Nephron (organoid): ENCODE results near the gene KCND3.

Experiments used
- H3K27ac Mint-ChIP-seq, 3 experiments: 2 replicates each; pipeline ENCODE4 v1.8.0; 2020; ENCODE audit warnings: mixed read lengths in 3 of 3, mild to moderate bottlenecking in 2 of 3, moderate library complexity in 1 of 3
- H3K27me3 Mint-ChIP-seq: 2 replicates; pipeline ENCODE4 v1.8.0; 2021; ENCODE audit warnings: low read depth, mild to moderate bottlenecking, moderate library complexity, mixed read lengths
- H3K36me3 Mint-ChIP-seq: 2 replicates; pipeline ENCODE4 v1.8.0; 2020; ENCODE audit warnings: low read depth, mixed read lengths
- H3K4me1 Mint-ChIP-seq: 2 replicates; pipeline ENCODE4 v1.8.0; 2020; ENCODE audit warnings: mixed read lengths
- H3K4me3 Mint-ChIP-seq, 3 experiments: 2 replicates each; pipeline ENCODE4 v1.8.0; 2020; ENCODE audit warnings: mild to moderate bottlenecking in 3 of 3, mixed read lengths in 3 of 3, moderate library complexity in 2 of 3
- H3K9me3 Mint-ChIP-seq: 2 replicates; pipeline ENCODE4 v1.8.0; 2020; ENCODE audit warnings: mixed read lengths
- CTCF ChIP-seq, 3 experiments: fragments of 200-600 bp; sonication (generic); IDR thresholded peaks; one replicate each; pipeline ENCODE4 v1.5.0; 2021; ENCODE audit warnings: antibody characterized with exemption in 3 of 3; ENCODE audit not compliant: unreplicated experiment in 3 of 3

The KCND3 gene

DNA sequence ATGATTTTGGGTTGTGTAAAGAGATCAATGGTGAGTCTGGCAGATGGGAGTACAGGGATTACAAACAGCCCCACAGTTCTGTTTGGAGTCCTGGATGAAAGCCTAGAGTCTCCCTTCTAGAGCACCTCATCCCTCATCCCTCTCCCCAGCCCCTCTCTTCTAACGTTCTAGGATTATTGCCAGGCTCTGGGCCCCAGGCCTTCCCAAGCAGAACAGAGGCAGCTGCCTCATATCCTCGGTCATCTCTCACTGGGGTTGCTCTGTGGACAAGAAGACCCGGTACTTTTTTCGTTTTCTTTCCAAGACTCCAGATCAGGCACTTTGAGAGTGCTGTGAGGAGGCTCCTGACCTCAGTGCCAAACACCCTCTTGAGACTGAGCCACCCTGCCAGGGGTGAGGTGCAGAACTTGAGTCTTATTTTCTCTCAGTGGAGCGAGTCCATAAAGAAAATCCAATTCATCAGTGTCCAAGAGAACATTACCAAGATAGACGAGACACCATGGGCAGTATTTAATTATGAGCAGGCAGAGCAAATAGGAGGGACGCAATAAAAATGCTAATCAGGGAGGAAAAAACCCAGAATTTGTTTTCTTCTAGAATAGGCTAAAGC lies 17.1 kb upstream of the KCND3 start:
- no peak for TF ChIP-seq CTCF (IDR thresholded peaks at IDR 0.05; ENCODE audit: unreplicated experiment in 3 of 3)
- Mint-ChIP-seq H3K4me1 (no peaks in the 10 kb centered on the region), H3K27me3 (peaks cover 35% of the 10 kb centered on the region), H3K27ac (no peak overlapping the region), H3K9me3 (no peaks in the 10 kb centered on the region), H3K36me3 (no peaks in the 10 kb centered on the region), H3K4me3 (no peak overlapping the region)

GRCh38 chr1:112004076-112004475 lies 14.6 kb upstream of the KCND3 start:
- H3K9me3 Mint-ChIP-seq: no peaks in the 10 kb centered on the region
- peaks cover 43% of the 10 kb centered on the region for H3K27me3 Mint-ChIP-seq
- no peak overlapping the region for H3K27ac Mint-ChIP-seq
- no peak overlapping the region for H3K4me3 Mint-ChIP-seq
- H3K4me1 Mint-ChIP-seq: no peaks in the 10 kb centered on the region
- TF ChIP-seq CTCF (IDR thresholded peaks at IDR 0.05; ENCODE audit: unreplicated experiment in 3 of 3): no peak
- no peaks in the 10 kb centered on the region for H3K36me3 Mint-ChIP-seq

- TF ChIP-seq CTCF (IDR thresholded peaks at IDR 0.05; ENCODE audit: unreplicated experiment in 3 of 3): no peak
- no peaks in the 10 kb centered on the region for H3K9me3 Mint-ChIP-seq
- H3K4me3 Mint-ChIP-seq: no peak overlapping the region
- H3K4me1 Mint-ChIP-seq: no peaks in the 10 kb centered on the region
- no peak overlapping the region for H3K27ac Mint-ChIP-seq
- peaks cover 40% of the 10 kb centered on the region for H3K27me3 Mint-ChIP-seq
- no peaks in the 10 kb centered on the region for H3K36me3 Mint-ChIP-seq
These were observed 13.0 kb upstream of the KCND3 start for GRCh38 chr1:112002514-112002913.

DNA sequence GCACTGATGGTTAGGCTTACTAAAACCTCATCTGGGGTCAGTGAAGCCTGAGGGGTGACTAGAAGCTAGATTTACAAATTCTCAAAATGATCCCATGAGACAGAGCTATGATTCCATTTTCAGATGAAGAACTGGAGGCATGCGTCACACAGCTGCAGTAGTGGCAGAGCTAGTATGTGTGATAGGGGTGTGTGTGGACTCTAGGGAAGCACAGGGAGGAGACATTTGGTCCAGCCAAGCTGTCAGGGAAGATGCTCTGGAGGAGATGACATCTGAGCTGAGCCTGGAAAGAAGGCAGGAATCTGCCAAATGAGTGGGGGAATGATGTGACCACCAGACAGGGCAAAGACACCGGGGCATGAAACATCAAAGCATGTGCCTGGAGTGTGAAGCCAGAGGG lies 12.0 kb upstream of the KCND3 start:
- Mint-ChIP-seq H3K27ac (no peak overlapping the region), H3K4me3 (no peak overlapping the region), H3K4me1 (no peaks in the 10 kb centered on the region), H3K9me3 (no peaks in the 10 kb centered on the region), H3K27me3 (peaks cover 45% of the 10 kb centered on the region), H3K36me3 (no peaks in the 10 kb centered on the region)
- no peak for TF ChIP-seq CTCF (IDR thresholded peaks at IDR 0.05; ENCODE audit: unreplicated experiment in 3 of 3)

DNA sequence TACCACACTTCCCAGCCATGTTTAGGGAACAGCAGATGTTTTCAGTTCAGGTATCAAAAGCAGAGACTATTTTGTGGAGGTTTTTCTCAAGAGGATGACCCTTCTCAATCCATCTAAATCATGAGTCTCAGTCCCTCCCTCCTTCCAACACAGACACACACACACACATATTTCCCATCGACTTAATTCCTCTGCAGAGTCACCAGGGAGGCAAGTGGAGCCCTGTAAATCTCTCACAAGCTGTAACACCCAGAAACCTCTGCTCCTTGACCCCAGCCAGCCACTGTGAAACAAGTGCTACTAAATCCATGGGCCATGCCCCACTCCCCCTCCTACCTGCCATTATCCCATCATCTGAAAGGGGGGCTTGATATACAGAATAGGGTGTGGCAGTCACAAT lies 10.6 kb upstream of the KCND3 start:
- no peaks in the 10 kb centered on the region for H3K9me3 Mint-ChIP-seq

More for the DNA sequence above, 10.6 kb upstream of the KCND3 start:
- Mint-ChIP-seq H3K27ac (no peak overlapping the region), H3K4me1 (no peaks in the 10 kb centered on the region), H3K4me3 (no peak overlapping the region), H3K36me3 (no peaks in the 10 kb centered on the region), H3K27me3 (peaks cover 49% of the 10 kb centered on the region)
- no peak for TF ChIP-seq CTCF (IDR thresholded peaks at IDR 0.05; ENCODE audit: unreplicated experiment in 3 of 3)
